ENCODE results near the gene GPRIN2. TPM values are rescaled to one million over a fixed set of nuclear protein-coding genes. Genes with fewer than 3 reads are reported as not detected.

The GPRIN2 gene
- polyA plus RNA-seq, 1 of the 3 experiments (the other 2 are of a cell fraction) = 0.03 TPM

- Histone ChIP-seq H3K79me2 (ENCODE audit: insufficient read depth) (no peaks in the 10 kb centered on the region), H3F3A (replicated peaks; ENCODE audit: insufficient read depth) (no peaks in the 10 kb centered on the region), H3K9me2 (no peaks in the 10 kb centered on the region), H2AFZ (ENCODE audit: low read depth) (no peak overlapping the region), H3K4me1 (ENCODE audit: control insufficient read depth in 1 of 2, insufficient read depth in 2 of 2, low read depth in 1 of 2, low read length in 1 of 2) (peaks cover 0 to 3% of the 10 kb centered on the region in 2 experiments; a peak in 1 of 4 replicates), H4K20me1 (ENCODE audit: insufficient read depth) (no peaks in the 10 kb centered on the region), H3K9me3 (no peaks in the 10 kb centered on the region), H3K36me3 (replicated peaks in 1 of 2; ENCODE audit: control insufficient read depth in 1 of 2, insufficient read depth in 2 of 2, low read length in 1 of 2) (no peaks in the 10 kb centered on the region), H3K4me3 (ENCODE audit: low read depth in 2 of 2, low read length in 1 of 2) (no peak overlapping the region), H3K27ac (ENCODE audit: low read depth in 2 of 2, low read length in 1 of 2) (no peak overlapping the region), H3K4me2 (no peak overlapping the region), H3K9ac (no peak overlapping the region), H3K27me3 (ENCODE audit: insufficient read depth) (peaks cover 37% of the 10 kb centered on the region)
- TF ChIP-seq MAX (IDR thresholded peaks at IDR 0.05; ENCODE audit: low read depth) (no peak), PBX3 (IDR thresholded peaks at IDR 0.05) (no peak), MXI1 (IDR thresholded peaks at IDR 0.05; ENCODE audit: low read depth, low read length) (no peak)
- CTCF ChIA-PET = interaction anchor here (1.1 to 1.4 kb wide), 2 partner anchors 8 to 331 kb away, joined by 3 to 6 read pairs; no protein-coding TSS in a partner anchor
- POLR2A ChIA-PET = no interaction called here
- WGBS (ENCODE audit: low lambda C conversion rate) = 26% methylated on average over 5 of the region's 5 CpGs
- no peak for DNase-seq
Measured at GRCh38 chr10:46560381-46560780, 3.9 kb upstream of the GPRIN2 start.

GRCh38 chr10:46559231-46559671 is 2.8 kb upstream of the GPRIN2 start:
- Histone ChIP-seq H3K27ac (ENCODE audit: low read depth in 2 of 2, low read length in 1 of 2) (no peak overlapping the region), H4K20me1 (ENCODE audit: insufficient read depth) (no peaks in the 10 kb centered on the region), H3K36me3 (replicated peaks in 1 of 2; ENCODE audit: control insufficient read depth in 1 of 2, insufficient read depth in 2 of 2, low read length in 1 of 2) (no peaks in the 10 kb centered on the region), H3K9ac (no peak overlapping the region), H3K4me3 (ENCODE audit: low read depth in 2 of 2, low read length in 1 of 2) (no peak overlapping the region), H3K9me3 (no peaks in the 10 kb centered on the region), H3K27me3 (ENCODE audit: insufficient read depth) (peaks cover 37% of the 10 kb centered on the region), H3K4me1 (ENCODE audit: control insufficient read depth in 1 of 2, insufficient read depth in 2 of 2, low read depth in 1 of 2, low read length in 1 of 2) (peaks cover 0 to 3% of the 10 kb centered on the region in 2 experiments; a peak in 1 of 4 replicates), H3F3A (replicated peaks; ENCODE audit: insufficient read depth) (no peaks in the 10 kb centered on the region), H2AFZ (ENCODE audit: low read depth) (no peak overlapping the region), H3K4me2 (no peak overlapping the region), H3K9me2 (no peaks in the 10 kb centered on the region), H3K79me2 (ENCODE audit: insufficient read depth) (no peaks in the 10 kb centered on the region)
- ChIA-PET POLR2A (interaction anchor here (0.7 kb wide), 1 partner anchor 14 kb away, joined by 3 read pairs; no protein-coding TSS in a partner anchor), CTCF (interaction anchor here (1.4 kb wide), 1 partner anchor 1217 kb away, joined by 4 read pairs; no protein-coding TSS in a partner anchor)
- WGBS (ENCODE audit: low lambda C conversion rate) = 80% methylated on average over 5 of the region's 5 CpGs
- TF ChIP-seq ELF1 (IDR thresholded peaks at IDR 0.05) (no peak), NRF1 (IDR thresholded peaks at IDR 0.05; ENCODE audit: low read depth, low read length) (no peak), SMC3 (IDR thresholded peaks at IDR 0.05; ENCODE audit: low read depth, low read length) (no peak), EP300 (IDR thresholded peaks at IDR 0.05; ENCODE audit: borderline replicate concordance in 1 of 2, low read depth in 1 of 2, low read length in 1 of 2) (no peak), REST (IDR thresholded peaks at IDR 0.05; ENCODE audit: low read depth, low read length) (no peak), CHD2 (IDR thresholded peaks at IDR 0.05; ENCODE audit: low read length, partially characterized antibody) (no peak), RCOR1 (IDR thresholded peaks at IDR 0.05; ENCODE audit: low read length) (no peak), TAF1 (IDR thresholded peaks at IDR 0.05; ENCODE audit: borderline replicate concordance, low read depth, low read length) (no peak), MEF2A (IDR thresholded peaks at IDR 0.05; ENCODE audit: borderline replicate concordance, low read depth) (no peak)
- no peak for DNase-seq

All from SK-N-SH (cell line).